GM19099 (cell line): ENCODE measurements around the gene BTBD17.

Source experiments
- POLR2A ChIP-seq: IDR thresholded peaks from 3 replicates; pipeline ENCODE4 v1.6.1; 2011; ENCODE audit warnings: low read depth; ENCODE audit not compliant: insufficient read length; ENCODE audit errors: extremely low read depth

Gene BTBD17

DNA sequence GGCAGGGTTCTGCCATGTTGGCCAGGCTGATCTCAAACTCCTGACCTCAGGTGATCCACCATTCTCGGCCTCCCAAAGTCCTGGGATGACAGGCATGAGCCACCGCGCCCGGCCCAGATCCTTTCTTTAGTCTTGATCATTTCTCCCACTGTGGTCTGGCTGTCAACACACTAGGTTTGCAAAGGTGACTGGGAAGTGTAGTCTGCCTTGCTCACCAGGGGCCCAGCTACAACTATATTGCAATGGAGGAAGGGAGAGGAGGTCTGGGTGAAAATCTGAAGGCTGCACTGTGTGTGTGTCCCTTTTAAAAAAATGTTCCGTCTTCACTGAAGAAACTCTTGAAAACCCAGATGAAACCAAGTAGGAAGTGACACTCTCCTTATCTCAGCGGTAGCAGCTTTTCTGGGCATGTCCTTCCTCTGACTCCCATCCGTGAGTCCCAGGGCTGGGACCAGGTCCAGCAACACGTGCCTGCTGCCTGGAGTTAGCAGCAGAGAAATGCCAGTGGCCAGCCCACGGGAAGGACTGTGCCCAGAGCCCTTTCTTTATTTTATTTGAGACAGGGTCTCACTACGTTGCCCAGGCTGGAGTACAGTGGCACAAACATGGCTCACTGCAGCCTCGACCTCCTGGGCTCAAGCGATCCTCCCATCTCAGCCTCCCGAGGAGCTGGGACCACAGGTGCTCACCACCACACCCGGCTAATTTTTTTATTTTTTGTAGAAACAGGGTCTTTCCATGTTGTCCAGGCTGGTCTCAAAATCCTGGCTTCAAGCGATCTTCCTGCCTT, 53.5 kb downstream of the BTBD17 start:
- TF ChIP-seq POLR2A: no peak
